GM13976 (cell line): ENCODE results near the gene ARHGAP6.

Experiments
- DNase-seq: peaks from one replicate; pipeline ENCODE4 v3.0.0; 2012; ENCODE audit warnings: low spot score
- in situ Hi-C: fragments of 300-500 bp; cut with MboI; formaldehyde crosslinking; loops from one replicate; pipeline ENCODE4 v1.12.0; 2022; ENCODE audit warnings: low sequenced_read_pairs, mixed read lengths, inconsistent platforms; ENCODE audit not compliant: unreplicated experiment
- TF ChIP-seq, protein P1 (sequence below): IDR thresholded peaks from 2 replicates; pipeline ENCODE4 v1.5.1; 2012; ENCODE audit warnings: borderline replicate concordance, mild to moderate bottlenecking; ENCODE audit not compliant: insufficient read depth; ENCODE audit errors: extremely low read depth, missing control alignments, control extremely low read depth

ARHGAP6 gene

DNA sequence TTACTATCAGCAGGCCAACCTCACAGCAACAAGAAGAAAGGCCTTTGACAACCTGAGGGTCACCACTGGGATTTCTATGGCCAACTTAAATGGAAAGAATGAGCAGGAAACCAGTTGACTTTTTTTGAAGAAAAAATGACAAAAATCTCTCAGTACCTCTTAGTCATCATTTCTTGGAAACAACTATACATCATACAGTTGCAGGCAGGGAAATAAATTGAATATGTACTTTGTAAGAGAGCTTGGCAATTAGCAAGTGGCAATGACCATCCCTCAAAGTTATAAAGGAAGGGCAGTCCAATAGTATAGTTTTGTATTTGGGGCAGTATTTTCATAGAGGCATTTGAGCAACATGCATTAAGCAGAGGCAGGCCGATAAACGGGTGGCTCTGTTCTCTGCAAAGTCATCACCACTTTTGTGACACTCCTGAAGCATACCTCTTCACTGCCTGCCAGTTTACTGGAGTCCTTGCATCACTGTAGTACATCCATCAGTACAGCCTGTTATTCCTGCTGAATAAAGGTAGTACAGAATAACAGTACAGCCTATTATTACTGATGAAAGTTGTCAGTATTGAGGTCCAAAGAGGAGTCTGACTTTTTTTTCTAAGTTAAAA, 455.8 kb downstream of the ARHGAP6 start:
- in situ Hi-C loops, result no loop called here
- TF ChIP-seq, protein P1, sequence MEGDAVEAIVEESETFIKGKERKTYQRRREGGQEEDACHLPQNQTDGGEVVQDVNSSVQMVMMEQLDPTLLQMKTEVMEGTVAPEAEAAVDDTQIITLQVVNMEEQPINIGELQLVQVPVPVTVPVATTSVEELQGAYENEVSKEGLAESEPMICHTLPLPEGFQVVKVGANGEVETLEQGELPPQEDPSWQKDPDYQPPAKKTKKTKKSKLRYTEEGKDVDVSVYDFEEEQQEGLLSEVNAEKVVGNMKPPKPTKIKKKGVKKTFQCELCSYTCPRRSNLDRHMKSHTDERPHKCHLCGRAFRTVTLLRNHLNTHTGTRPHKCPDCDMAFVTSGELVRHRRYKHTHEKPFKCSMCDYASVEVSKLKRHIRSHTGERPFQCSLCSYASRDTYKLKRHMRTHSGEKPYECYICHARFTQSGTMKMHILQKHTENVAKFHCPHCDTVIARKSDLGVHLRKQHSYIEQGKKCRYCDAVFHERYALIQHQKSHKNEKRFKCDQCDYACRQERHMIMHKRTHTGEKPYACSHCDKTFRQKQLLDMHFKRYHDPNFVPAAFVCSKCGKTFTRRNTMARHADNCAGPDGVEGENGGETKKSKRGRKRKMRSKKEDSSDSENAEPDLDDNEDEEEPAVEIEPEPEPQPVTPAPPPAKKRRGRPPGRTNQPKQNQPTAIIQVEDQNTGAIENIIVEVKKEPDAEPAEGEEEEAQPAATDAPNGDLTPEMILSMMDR, result no peak
- no peak for DNase-seq

GRCh38 chrX:11206716-11207115, 459.0 kb downstream of the ARHGAP6 start:
- in situ Hi-C loops, result no loop called here
- TF ChIP-seq, protein P1, result no peak

GRCh38 chrX:11205796-11206195, 459.9 kb downstream of the ARHGAP6 start:
- in situ Hi-C loops, result no loop called here
- no peak for DNase-seq

More at GRCh38 chrX:11206716-11207115, 459.0 kb downstream of the ARHGAP6 start:
- no peak for DNase-seq

GRCh38 chrX:11197671-11198070, 468.0 kb downstream of the ARHGAP6 start:
- in situ Hi-C loops, result no loop called here
- no peak for DNase-seq
- TF ChIP-seq, protein P1, result no peak

More at GRCh38 chrX:11205796-11206195, 459.9 kb downstream of the ARHGAP6 start:
- TF ChIP-seq, protein P1, result no peak

DNA sequence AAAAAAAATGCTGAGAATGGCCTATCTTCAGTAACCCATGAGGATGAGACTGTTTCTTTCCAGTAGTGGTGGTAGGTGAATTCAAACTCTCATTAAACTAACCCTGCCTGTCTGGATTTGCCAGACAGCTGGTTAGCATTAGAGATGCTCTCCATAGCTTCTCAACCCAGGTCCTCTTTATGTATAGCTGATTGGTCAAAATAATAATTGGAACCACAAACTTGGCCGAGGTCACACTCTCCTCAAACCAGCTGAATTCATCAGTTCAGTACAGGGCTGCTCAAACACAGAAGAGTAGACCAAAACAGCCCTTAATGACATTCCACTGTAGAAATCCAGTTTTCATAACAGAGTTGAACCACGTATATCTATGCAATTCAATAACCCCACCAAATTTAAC, 469.2 kb downstream of the ARHGAP6 start:
- no peak for DNase-seq
- in situ Hi-C loops, result no loop called here
- TF ChIP-seq, protein P1, result no peak

DNA sequence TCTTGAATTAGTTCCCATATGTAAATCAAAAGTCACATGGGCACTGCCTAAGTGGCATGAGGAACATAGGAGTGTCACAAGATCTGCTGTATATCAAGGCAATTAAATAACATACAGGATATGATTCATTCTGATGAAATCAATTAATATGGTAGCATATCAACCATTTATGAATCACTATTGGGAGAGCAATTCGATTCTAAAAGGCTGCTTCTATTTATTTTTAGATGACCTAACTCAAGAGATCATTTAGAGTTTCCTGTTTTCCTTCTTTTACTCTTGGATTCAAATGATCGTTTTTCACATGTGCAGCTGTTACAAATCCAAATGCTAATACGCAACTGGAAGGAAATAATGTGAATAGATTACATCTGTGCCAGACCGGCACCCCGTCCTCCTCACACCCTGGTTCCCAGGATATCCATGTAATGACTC, 472.7 kb downstream of the ARHGAP6 start:
- in situ Hi-C loops, result no loop called here
- TF ChIP-seq, protein P1, result no peak
- DNase-seq, result no peak
